ENCODE results near the gene HRC.
"Not testable (repeated sequence)": the region's sequence is repeated elsewhere in the genome, so short reads cannot be mapped to it uniquely, and the experiment has no call there.

HRC gene

GRCh38 chr19:49133621-49134454 lies 21.4 kb downstream of the HRC start:
- no peak for DNase-seq (ENCODE audit: extremely low read depth, low read depth)
- H3K4me3 ChIP-seq (replicated peaks; ENCODE audit: low read depth, low read length) = no peak overlapping the region
- no peak for TF ChIP-seq CTCF (IDR thresholded peaks at IDR 0.05; ENCODE audit: low read depth, low read length, missing control alignments)

DNA sequence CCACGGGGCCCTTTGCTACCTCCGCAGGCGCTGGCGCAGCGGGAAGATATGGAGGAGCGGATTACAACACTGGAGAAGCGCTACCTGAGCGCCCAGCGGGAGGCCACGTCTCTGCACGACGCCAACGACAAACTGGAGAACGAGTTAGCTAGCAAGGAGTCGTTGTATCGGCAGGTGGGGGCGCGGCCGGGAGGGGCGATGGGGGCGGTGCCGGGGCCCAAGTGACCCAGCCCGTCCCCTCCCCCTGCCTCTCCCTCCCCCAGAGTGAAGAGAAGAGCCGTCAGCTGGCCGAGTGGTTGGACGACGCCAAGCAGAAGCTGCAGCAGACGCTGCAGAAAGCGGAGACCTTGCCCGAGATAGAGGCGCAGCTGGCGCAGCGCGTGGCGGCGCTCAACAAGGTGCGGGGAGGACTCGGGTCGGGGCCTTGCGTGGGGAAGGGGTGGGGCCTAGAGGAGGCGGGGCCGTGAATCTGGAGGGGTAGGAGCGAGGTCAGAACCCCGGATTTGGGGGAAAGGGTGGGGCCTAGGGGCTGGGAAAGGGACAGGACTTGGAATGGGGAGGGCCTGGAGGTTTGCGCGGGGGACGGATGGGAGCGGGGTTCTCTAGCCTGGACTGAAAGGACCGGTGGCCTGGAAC lies 22.1 kb downstream of the HRC start:
- no peak for DNase-seq (ENCODE audit: extremely low read depth, low read depth)
- no peak overlapping the region for H3K4me3 ChIP-seq (replicated peaks; ENCODE audit: low read depth, low read length)
- no peak for TF ChIP-seq CTCF (IDR thresholded peaks at IDR 0.05; ENCODE audit: low read depth, low read length, missing control alignments)

GRCh38 chr19:49130325-49130724 lies 24.9 kb downstream of the HRC start:
- TF ChIP-seq CTCF (IDR thresholded peaks at IDR 0.05; ENCODE audit: low read depth, low read length, missing control alignments) = no peak
- H3K4me3 ChIP-seq (replicated peaks; ENCODE audit: low read depth, low read length) = no peak overlapping the region
- DNase-seq (ENCODE audit: extremely low read depth, low read depth) = no peak

DNA sequence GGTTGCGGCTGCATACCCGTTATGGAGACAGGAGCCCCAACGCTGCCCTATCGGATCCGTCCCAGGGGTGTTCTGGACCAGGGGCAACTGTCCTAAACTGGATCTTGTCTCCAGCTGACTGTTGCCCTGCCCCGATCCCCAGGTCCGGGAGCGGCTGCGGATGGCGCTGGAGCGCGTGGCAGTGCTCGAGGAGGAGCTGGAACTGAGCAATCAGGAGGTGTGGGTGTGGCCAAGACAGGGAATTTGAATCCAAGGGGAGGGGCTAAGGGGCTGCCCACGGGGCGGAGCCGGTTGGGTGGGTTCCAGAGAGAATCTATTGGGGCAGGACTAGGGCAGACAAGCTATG lies 26.0 kb downstream of the HRC start:
- H3K4me3 ChIP-seq (replicated peaks; ENCODE audit: low read depth, low read length) = no peak overlapping the region
- TF ChIP-seq CTCF (IDR thresholded peaks at IDR 0.05; ENCODE audit: low read depth, low read length, missing control alignments) = no peak
- no peak for DNase-seq (ENCODE audit: extremely low read depth, low read depth)

DNA sequence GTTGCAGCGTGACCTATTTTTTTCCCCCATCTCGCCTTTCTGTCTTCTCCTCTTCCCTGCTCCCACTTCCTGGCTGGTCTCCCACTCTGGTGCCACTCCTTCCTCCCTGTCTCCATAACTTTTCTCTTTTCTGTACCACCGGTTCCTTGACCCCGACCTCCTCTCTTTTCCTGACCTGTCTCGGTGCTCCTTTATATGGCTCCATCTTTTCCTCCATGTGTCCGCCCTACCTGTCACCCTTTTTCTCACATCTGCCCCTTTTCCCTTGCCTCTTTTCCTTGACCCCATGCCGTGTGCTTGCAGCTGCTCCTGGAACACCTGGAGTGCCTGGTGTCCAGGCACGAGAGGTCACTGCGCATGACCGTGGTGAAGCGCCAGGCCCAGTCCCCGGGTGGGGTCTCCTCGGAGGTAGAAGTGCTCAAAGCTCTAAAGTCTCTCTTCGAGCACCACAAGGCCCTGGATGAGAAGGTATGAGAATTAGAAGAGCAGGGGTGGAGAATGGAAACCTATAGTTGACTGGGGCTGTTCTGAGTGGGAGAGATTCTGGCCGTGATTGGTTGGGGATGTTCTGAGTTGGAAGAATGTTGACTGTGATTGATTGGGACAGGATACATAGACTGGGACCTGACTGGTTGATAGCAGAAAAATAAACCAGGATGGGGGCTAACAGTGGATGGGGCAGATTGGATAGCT lies 26.5 kb downstream of the HRC start:
- DNase-seq (ENCODE audit: extremely low read depth, low read depth) = no peak
- H3K4me3 ChIP-seq (replicated peaks; ENCODE audit: low read depth, low read length) = no peak overlapping the region
- no peak for TF ChIP-seq CTCF (IDR thresholded peaks at IDR 0.05; ENCODE audit: low read depth, low read length, missing control alignments)

DNA sequence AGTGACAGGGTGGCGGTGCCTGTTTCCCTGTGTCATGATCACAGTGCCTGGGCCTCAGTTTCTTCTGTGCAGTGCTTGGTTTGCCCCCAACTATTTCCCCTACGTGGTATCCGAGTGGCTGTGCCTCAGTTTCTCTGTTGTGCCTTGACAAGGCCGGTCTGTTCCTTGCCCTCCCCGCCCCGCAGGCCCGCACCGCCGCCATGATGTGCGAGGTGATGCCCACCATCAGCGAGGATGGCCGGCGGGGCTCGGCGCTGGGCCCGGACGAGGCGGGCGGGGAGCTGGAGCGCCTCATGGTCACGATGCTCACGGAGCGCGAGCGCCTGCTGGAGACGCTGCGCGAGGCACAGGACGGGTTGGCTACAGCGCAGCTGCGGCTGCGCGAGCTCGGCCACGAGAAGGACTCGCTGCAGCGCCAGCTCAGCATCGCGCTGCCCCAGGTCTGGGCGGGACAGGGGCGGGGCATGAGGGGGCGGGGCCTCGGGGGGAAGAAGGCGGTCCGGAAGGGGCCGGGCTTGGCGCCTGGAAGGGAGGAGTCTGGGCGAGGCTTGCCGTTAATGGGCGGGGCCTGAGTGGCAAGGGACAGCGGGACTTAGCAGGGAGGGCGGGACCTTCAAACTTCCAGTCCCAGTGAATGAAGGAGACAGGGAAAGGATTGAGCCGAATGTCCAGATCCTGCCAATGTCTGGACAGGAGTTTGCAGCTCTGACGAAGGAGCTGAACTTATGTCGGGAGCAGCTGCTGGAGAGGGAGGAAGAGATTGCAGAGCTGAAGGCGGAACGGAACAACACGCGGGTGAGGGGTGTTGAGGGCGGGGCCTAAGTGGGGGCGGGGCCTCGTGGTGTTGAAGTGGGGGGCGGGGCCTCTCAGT lies 27.3 kb downstream of the HRC start:
- TF ChIP-seq CTCF (IDR thresholded peaks at IDR 0.05; ENCODE audit: low read depth, low read length, missing control alignments) = no peak
- peak; percentile 83 for DNase-seq (ENCODE audit: extremely low read depth, low read depth)
- peak overlapping the region; percentile 21 for H3K4me3 ChIP-seq (replicated peaks; ENCODE audit: low read depth, low read length)

DNA sequence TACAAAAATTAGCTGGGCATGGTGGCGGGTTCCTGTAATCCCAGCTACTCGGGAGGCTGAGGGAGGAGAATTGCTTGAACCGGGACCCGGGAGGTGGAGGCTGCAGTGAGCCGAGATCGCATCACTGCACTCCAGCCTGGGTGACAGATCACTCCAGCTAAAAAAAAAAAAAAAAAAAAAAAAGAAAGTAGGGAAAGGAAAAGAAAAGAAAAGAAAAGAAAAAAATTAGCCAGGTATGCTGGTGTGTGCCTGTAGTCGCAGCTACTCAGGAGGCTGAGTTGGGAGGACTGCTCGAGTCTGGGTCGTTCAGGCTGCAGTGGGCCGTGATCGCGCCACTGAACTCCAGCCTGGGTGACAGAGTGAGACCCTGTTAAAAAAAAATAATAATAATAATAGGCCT lies 28.0 kb downstream of the HRC start:
- DNase-seq (ENCODE audit: extremely low read depth, low read depth); H3K4me3 ChIP-seq (replicated peaks; ENCODE audit: low read depth, low read length): not testable (repeated sequence)

Data from HFF-Myc (cell line).